H1 (cell line): ENCODE measurements around the gene DIAPH1. TPM values are rescaled to one million over a fixed set of nuclear protein-coding genes. Genes with fewer than 3 reads are reported as not detected.

ENCODE experiments used
- CTCF ChIA-PET: fragments of 300-600 bp; sonication (Branson Sonifier 250); formaldehyde crosslinking; loops from one replicate; lab custom pipeline; 2021; ENCODE audit not compliant: partially characterized antibody; lab: Charles Lee
- POLR2A ChIA-PET: fragments of 300-600 bp; sonication (Branson Sonifier 250); formaldehyde crosslinking; loops from one replicate; lab custom pipeline; 2021; ENCODE audit warnings: inconsistent platforms; ENCODE audit not compliant: partially characterized antibody; lab: Charles Lee
- DNase-seq, 2 experiments: peaks; one replicate each; pipeline versions ENCODE4 v3.0.0 to v3.0.0-alpha.2; 2010 to 2022; ENCODE audit warnings: low spot score in 2 of 2, low read depth in 1 of 2, mixed read lengths in 1 of 2
- FAIRE-seq: peaks from 2 replicates; lab custom pipeline; 2011; peaks lifted over from hg19 to GRCh38; lab: Jason Lieb, UNC
- H2AFZ ChIP-seq: 2 replicates; pipeline ENCODE4 v1.8.1; 2012; ENCODE audit warnings: low read length, inconsistent platforms
- H2AK5ac ChIP-seq: 2 replicates; pipeline ENCODE4 v1.6.1; 2013; ENCODE audit warnings: low read depth, low read length
- H2BK120ac ChIP-seq: replicated peaks from 2 replicates; pipeline ENCODE3; 2013; ENCODE audit warnings: low read depth, low read length, inconsistent platforms
- H2BK12ac ChIP-seq: 2 replicates; pipeline ENCODE4 v1.6.1; 2013; ENCODE audit warnings: low read depth, low read length
- H2BK15ac ChIP-seq: 2 replicates; pipeline ENCODE4 v1.6.1; 2013; ENCODE audit warnings: low read length
- H2BK20ac ChIP-seq: 2 replicates; pipeline ENCODE4 v1.6.1; 2013; ENCODE audit warnings: low read length
- H2BK5ac ChIP-seq: 2 replicates; pipeline ENCODE4 v1.6.1; 2013; ENCODE audit warnings: low read depth, low read length
- H3K14ac ChIP-seq: 2 replicates; pipeline ENCODE4 v1.6.1; 2013; ENCODE audit warnings: inconsistent platforms; ENCODE audit not compliant: insufficient read length
- H3K18ac ChIP-seq: 2 replicates; pipeline ENCODE4 v1.6.1; 2013; ENCODE audit warnings: low read length; ENCODE audit errors: extremely low read depth
- H3K23ac ChIP-seq: 2 replicates; pipeline ENCODE4 v1.6.1; 2013; ENCODE audit warnings: inconsistent platforms; ENCODE audit not compliant: insufficient read length
- H3K23me2 ChIP-seq: 2 replicates; pipeline ENCODE4 v1.6.1; 2013; ENCODE audit warnings: low read depth, low read length
- H3K27ac ChIP-seq: 2 replicates; pipeline ENCODE4 v1.6.1; 2011; ENCODE audit warnings: low read depth, low read length, inconsistent platforms
- H3K27me3 ChIP-seq, 4 experiments: replicated peaks in 1 of 4; 1 replicate in 1 of 4; 2 replicates in 3 of 4; pipeline versions ENCODE4 v1.6.1 to v1.8.1; 2011 to 2013; ENCODE audit warnings: low read length in 3 of 4, mild to moderate bottlenecking in 3 of 4, inconsistent platforms in 2 of 4, mixed read lengths in 2 of 4, moderate library complexity in 1 of 4; ENCODE audit not compliant: control insufficient read depth in 3 of 4, insufficient read depth in 3 of 4; ENCODE audit errors: extremely low read depth in 1 of 4
- H3K36me3 ChIP-seq, 4 experiments: 2 replicates each; pipeline versions ENCODE4 v1.6.1 to v1.8.1; 2011 to 2013; ENCODE audit warnings: mild to moderate bottlenecking in 4 of 4, low read length in 3 of 4, moderate library complexity in 2 of 4, control low read depth in 1 of 4, inconsistent platforms in 1 of 4; ENCODE audit not compliant: insufficient read depth in 4 of 4, control insufficient read depth in 2 of 4
- H3K4ac ChIP-seq: replicated peaks from 2 replicates; pipeline ENCODE3; 2013; ENCODE audit warnings: low read length, low read depth, mixed read lengths, inconsistent platforms; ENCODE audit not compliant: insufficient read length
- H3K4me1 ChIP-seq, 4 experiments: replicated peaks in 1 of 4; 1 replicate in 1 of 4; 2 replicates in 3 of 4; pipeline versions ENCODE4 v1.6.1 to v1.8.1; 2011 to 2013; ENCODE audit warnings: low read length in 3 of 4, inconsistent platforms in 2 of 4, mixed read lengths in 1 of 4; ENCODE audit not compliant: insufficient read depth in 4 of 4, control insufficient read depth in 3 of 4
- H3K4me2 ChIP-seq, 2 experiments: 2 replicates each; pipeline versions ENCODE4 v1.6.1 to v1.8.1; 2011 to 2013; ENCODE audit warnings: low read depth in 2 of 2, low read length in 2 of 2, control low read depth in 1 of 2, inconsistent platforms in 1 of 2, mild to moderate bottlenecking in 1 of 2; ENCODE audit not compliant: insufficient read depth in 1 of 2
- H3K4me3 ChIP-seq, 4 experiments: fragments of 200-600, 300-600 bp in 1 of 4; sonication (generic), shearing (Covaris generic), sonication (Bioruptor Twin) in 1 of 4; 2 replicates each; pipeline versions ENCODE4 v1.5.1 to v1.8.1; 2011 to 2016; ENCODE audit warnings: low read length in 4 of 4, low read depth in 3 of 4, control low read depth in 2 of 4, inconsistent platforms in 2 of 4, mild to moderate bottlenecking in 2 of 4, mixed read lengths in 1 of 4, moderate library complexity in 1 of 4; ENCODE audit not compliant: insufficient read depth in 2 of 4; ENCODE audit errors: extremely low read depth in 1 of 4
- H3K56ac ChIP-seq: replicated peaks from 2 replicates; pipeline ENCODE3; 2013; ENCODE audit warnings: low read depth, mild to moderate bottlenecking, mixed read lengths, low read length, inconsistent platforms; ENCODE audit not compliant: insufficient read length
- H3K79me1 ChIP-seq: 2 replicates; pipeline ENCODE4 v1.6.1; 2013; ENCODE audit warnings: low read depth, low read length, control low read depth
- H3K79me2 ChIP-seq, 2 experiments: 2 replicates each; pipeline versions ENCODE4 v1.6.1 to v1.8.1; 2012 to 2013; ENCODE audit warnings: low read length in 2 of 2, mild to moderate bottlenecking in 2 of 2, inconsistent platforms in 1 of 2; ENCODE audit not compliant: insufficient read depth in 2 of 2, control insufficient read depth in 1 of 2
- H3K9ac ChIP-seq, 4 experiments: replicated peaks in 1 of 4; 1 replicate in 1 of 4; 2 replicates in 3 of 4; pipeline versions ENCODE4 v1.6.1 to v1.8.1; 2011 to 2013; ENCODE audit warnings: low read depth in 3 of 4, low read length in 3 of 4, control low read depth in 2 of 4, mild to moderate bottlenecking in 2 of 4, moderate library complexity in 2 of 4, inconsistent platforms in 1 of 4; ENCODE audit errors: extremely low read depth in 1 of 4
- H3K9me3 ChIP-seq, 2 experiments: 2 replicates each; pipeline versions ENCODE4 v1.6.1 to v1.8.1; 2012 to 2013; ENCODE audit warnings: mild to moderate bottlenecking in 2 of 2, moderate library complexity in 2 of 2, control low read depth in 1 of 2, inconsistent platforms in 1 of 2, low read depth in 1 of 2, low read length in 1 of 2, mixed read lengths in 1 of 2; ENCODE audit not compliant: insufficient read depth in 2 of 2
- H4K20me1 ChIP-seq, 2 experiments: replicated peaks in 1 of 2; 2 replicates each; pipeline versions ENCODE3 to v1.8.1; 2011 to 2013; ENCODE audit warnings: inconsistent platforms in 2 of 2, low read length in 2 of 2, mild to moderate bottlenecking in 1 of 2; ENCODE audit not compliant: insufficient read depth in 2 of 2, control insufficient read depth in 1 of 2
- H4K5ac ChIP-seq: 2 replicates; pipeline ENCODE4 v1.6.1; 2013; ENCODE audit warnings: low read length, low read depth, mixed read lengths, inconsistent platforms; ENCODE audit not compliant: insufficient read length
- H4K8ac ChIP-seq: 2 replicates; pipeline ENCODE4 v1.8.0; 2013; ENCODE audit warnings: mild to moderate bottlenecking, moderate library complexity, low read length, inconsistent platforms; ENCODE audit not compliant: insufficient read depth; ENCODE audit errors: extremely low read depth
- H4K91ac ChIP-seq: replicated peaks from 2 replicates; pipeline ENCODE3; 2013; ENCODE audit warnings: low read length, mixed read lengths, inconsistent platforms; ENCODE audit not compliant: insufficient read length
- CHD1 ChIP-seq: IDR thresholded peaks from 2 replicates; pipeline ENCODE4 v1.6.1; 2012; ENCODE audit warnings: low read depth, low read length, improper control_type of control experiment
- WGBS, 2 experiments: shearing (Covaris generic) in 1 of 2; methylation state at CpG; one replicate each; pipeline versions ENCODE4 v1.1.6 to v1.1.7; 2013 to 2015; ENCODE audit warnings: low lambda C conversion rate in 2 of 2, mixed read lengths in 2 of 2, inconsistent platforms in 1 of 2, low coverage in 1 of 2, missing lambda C conversion rate in 1 of 2; ENCODE audit not compliant: insufficient replicate concordance in 2 of 2, insufficient coverage in 1 of 2, insufficient read length in 1 of 2; ENCODE audit errors: extremely low coverage in 1 of 2, missing lambda C conversion rate in 1 of 2; 5-methylcytosine and 5-hydroxymethylcytosine counted together
- polyA plus RNA-seq, 7 experiments: library from polyadenylated mRNA; depleted of rRNA in 3 of 7; stranded (reverse) in 5 of 7; unstranded in 2 of 7; fragments of >200 nt in 5 of 7; fragments of 200-250 nt in 2 of 7; gene quantifications; 1 replicate in 5 of 7; 2 replicates in 1 of 7; 4 replicates in 1 of 7; pipeline versions ENCODE4 v1.2.1 to v1.2.3, GENCODE V29; 2011 to 2013; ENCODE audit warnings: missing spikeins in 2 of 7, mixed read lengths in 2 of 7
- total RNA-seq: library from RNA; stranded (reverse); fragmentation: NEBNext Ultra II Directional; extraction: Animal tissue kit (Norgen Biotek cat#: 25700); gene quantifications from 2 replicates; pipeline ENCODE4 v1.2.1, GENCODE V29; 2021

The DIAPH1 gene
- total and polyA plus RNA-seq, 2 of the 8 experiments (the other 6 are each of a cell fraction or from before 2014, with no cell fraction given) = 61.2 to 114 TPM

GRCh38 chr5:141590127-141590526, 28.7 kb downstream of the DIAPH1 start:
- Histone ChIP-seq H2BK20ac (no peak overlapping the region), H3K4me3 (no peak overlapping the region), H3K27me3 (no peaks in the 10 kb centered on the region), H3K23ac (no peak overlapping the region), H3K4me1 (no peaks in the 10 kb centered on the region), H2BK120ac (no peak overlapping the region), H3K56ac (no peak overlapping the region), H4K8ac (no peak overlapping the region), H3K14ac (no peak overlapping the region), H3K79me2 (peaks cover 0 to 30% of the 10 kb centered on the region in 2 experiments; a peak in 2 of 4 replicates), H3K4me2 (no peak overlapping the region), H3K36me3 (peaks cover 2 to 17% (median 13%) of the 10 kb centered on the region in 4 experiments; a peak in 5 of 8 replicates), H2AK5ac (no peak overlapping the region), H3K27ac (no peak overlapping the region), H3K23me2 (no peaks in the 10 kb centered on the region), H2BK15ac (no peak overlapping the region), H2BK5ac (no peak overlapping the region), H4K5ac (no peak overlapping the region), H2AFZ (no peak overlapping the region), H3K79me1 (no peaks in the 10 kb centered on the region), H3K4ac (no peak overlapping the region), H4K20me1 (peaks cover 0 to 8% of the 10 kb centered on the region in 2 experiments), H2BK12ac (no peak overlapping the region), H4K91ac (no peak overlapping the region), H3K18ac (no peak overlapping the region), H3K9me3 (no peaks in the 10 kb centered on the region), H3K9ac (no peak overlapping the region)
- WGBS, 2 experiments = 97% methylated on average over 2 of the region's 2 CpGs; no CpG with 5 or more reads in 1 of the 2 experiments
- ChIA-PET CTCF (interaction anchor here (1.4 to 6.7 kb wide), 5 partner anchors 21 to 53 kb away, joined by 3 to 150 read pairs (median 32); partner anchors contain the start of genes DIAPH1, HDAC3 and RELL2), POLR2A (interaction anchor here (0.6 to 6.0 kb wide), 2 partner anchors 24 to 28 kb away, joined by 3 to 31 read pairs; partner anchors contain the start of gene DIAPH1)
- no peak for FAIRE-seq
- DNase-seq = no peak
- TF ChIP-seq CHD1 = no peak
